NCI-H146 (cell line): Measurements from ENCODE around the gene MED15.

Experiments
- DNase-seq: peaks from one replicate; lab custom pipeline; 2025; lab: John Stamatoyannopoulos, UW

The MED15 gene

GRCh38 chr22:20551805-20552442 lies 44.5 kb downstream of the MED15 start:
- no peak for DNase-seq

- DNase-seq = no peak
These were observed 45.3 kb downstream of the MED15 start for GRCh38 chr22:20552443-20553401.

GRCh38 chr22:20553947-20554741 lies 46.7 kb downstream of the MED15 start:
- DNase-seq = peak; percentile 6

GRCh38 chr22:20554824-20555223 lies 47.4 kb downstream of the MED15 start:
- DNase-seq = no peak

- no peak for DNase-seq
These were observed 51.1 kb downstream of the MED15 start for GRCh38 chr22:20558534-20558933.

- DNase-seq = no peak
These were observed 51.9 kb downstream of the MED15 start for GRCh38 chr22:20559174-20559760.

- DNase-seq = no peak
These were observed 53.3 kb downstream of the MED15 start for GRCh38 chr22:20560716-20561115.

- DNase-seq = no peak
These were observed 54.5 kb downstream of the MED15 start for GRCh38 chr22:20561882-20562281.

- DNase-seq = no peak
These were observed 55.4 kb downstream of the MED15 start for GRCh38 chr22:20562607-20563465.

- DNase-seq = no peak
These were observed 56.1 kb downstream of the MED15 start for GRCh38 chr22:20563466-20563906.

GRCh38 chr22:20563941-20564371 lies 56.5 kb downstream of the MED15 start:
- no peak for DNase-seq

GRCh38 chr22:20565079-20565734 lies 57.8 kb downstream of the MED15 start:
- DNase-seq = no peak

GRCh38 chr22:20565761-20566160 lies 58.4 kb downstream of the MED15 start:
- DNase-seq = no peak

GRCh38 chr22:20566420-20567260 lies 59.2 kb downstream of the MED15 start:
- DNase-seq = no peak

GRCh38 chr22:20567371-20567847 lies 60.0 kb downstream of the MED15 start:
- no peak for DNase-seq

GRCh38 chr22:20567993-20568417 lies 60.6 kb downstream of the MED15 start:
- DNase-seq = no peak

- no peak for DNase-seq
These were observed 61.2 kb downstream of the MED15 start for GRCh38 chr22:20568502-20569058.

- no peak for DNase-seq
These were observed 61.9 kb downstream of the MED15 start for GRCh38 chr22:20569059-20570058.
